Lower lobe of right lung (tissue), 2 donors: Measurements from ENCODE around the gene PLEKHG2. TPM values are rescaled to one million over a fixed set of nuclear protein-coding genes. Genes with fewer than 3 reads are reported as not detected.

Experiments used
- ATAC-seq, 2 donors: fragments of 200-7000 bp; cut with Tn5 transposase; one replicate each; pipeline ENCODE4 v1.9.1; 2020 to 2022; ENCODE audit warnings: mild to moderate bottlenecking in 2 of 2, moderate library complexity in 2 of 2
- DNase-seq: peaks from one replicate; pipeline ENCODE4 v3.0.0-alpha.2; 2020
- H3K27ac ChIP-seq: fragments of 200-600 bp; one replicate; pipeline ENCODE4 v1.8.0; 2022
- H3K27me3 ChIP-seq: fragments of 200-600 bp; one replicate; pipeline ENCODE4 v1.8.0; 2022; ENCODE audit warnings: low read depth
- H3K36me3 ChIP-seq: fragments of 200-600 bp; one replicate; pipeline ENCODE4 v1.8.0; 2022; ENCODE audit warnings: mild to moderate bottlenecking
- H3K4me1 ChIP-seq: fragments of 200-600 bp; one replicate; pipeline ENCODE4 v1.8.0; 2022
- H3K4me3 ChIP-seq: fragments of 200-600 bp; one replicate; pipeline ENCODE4 v1.8.0; 2022; ENCODE audit warnings: mild to moderate bottlenecking
- H3K9me3 ChIP-seq: fragments of 200-600 bp; one replicate; pipeline ENCODE4 v1.8.0; 2022
- CTCF ChIP-seq: fragments of 200-600 bp; IDR thresholded peaks from one replicate; pipeline ENCODE4 v1.8.0; 2022; ENCODE audit warnings: antibody characterized with exemption, mild to moderate bottlenecking
- intact Hi-C: fragments of 100-400 bp; cut with DNase I; formaldehyde crosslinking; loops from one replicate; pipeline ENCODE4 v1.11.0; 2022
- total RNA-seq: library from RNA; stranded (reverse); fragmentation: NEBNext Ultra II Directional; extraction: Animal tissue kit (Norgen Biotek cat#: 25700); gene quantifications from one replicate; pipeline ENCODE4 v1.2.1, GENCODE V29; 2021
- donor health status: DM: no; HTN: yes; CAD: no; lungs with severe emphysema.

Gene PLEKHG2
- total RNA-seq, 1 donor from 2014 or later = 24.7 TPM

- intact Hi-C loops = no loop called here
- no peak for TF ChIP-seq CTCF
- peaks cover 59% of the 10 kb centered on the region for H3K36me3 ChIP-seq
These were observed 9.6 kb downstream of the PLEKHG2 start for GRCh38 chr19:39422020-39422419.

GRCh38 chr19:39423258-39424086 is 11.0 kb downstream of the PLEKHG2 start:
- H3K9me3 ChIP-seq = no peaks in the 10 kb centered on the region
- H3K4me3 ChIP-seq = no peak overlapping the region
- H3K27ac ChIP-seq = no peak overlapping the region
- TF ChIP-seq CTCF = no peak
- intact Hi-C loops = no loop called here
- peaks cover 48% of the 10 kb centered on the region for H3K36me3 ChIP-seq
- no peak for ATAC-seq
- no peaks in the 10 kb centered on the region for H3K27me3 ChIP-seq
- H3K4me1 ChIP-seq = peaks cover 10% of the 10 kb centered on the region
- DNase-seq = no peak

More at GRCh38 chr19:39422020-39422419, 9.6 kb downstream of the PLEKHG2 start:
- no peak for ATAC-seq
- Histone ChIP-seq H3K4me1 (no peaks in the 10 kb centered on the region), H3K27ac (no peak overlapping the region), H3K27me3 (no peaks in the 10 kb centered on the region), H3K9me3 (no peaks in the 10 kb centered on the region), H3K4me3 (no peak overlapping the region)
- DNase-seq = no peak

- intact Hi-C loops = no loop called here
- TF ChIP-seq CTCF = no peak
- peaks cover 22% of the 10 kb centered on the region for H3K4me1 ChIP-seq
- no peak overlapping the region for H3K27ac ChIP-seq
- no peak overlapping the region for H3K4me3 ChIP-seq
- H3K9me3 ChIP-seq = no peaks in the 10 kb centered on the region
- H3K27me3 ChIP-seq = no peaks in the 10 kb centered on the region
- ATAC-seq (no peak), DNase-seq (no peak)
- peaks cover 40% of the 10 kb centered on the region for H3K36me3 ChIP-seq
These were observed 12.5 kb downstream of the PLEKHG2 start for GRCh38 chr19:39424934-39425333.

GRCh38 chr19:39425744-39426143 is 13.3 kb downstream of the PLEKHG2 start:
- ATAC-seq (no peak), DNase-seq (no peak)
- intact Hi-C loops = no loop called here
- peaks cover 27% of the 10 kb centered on the region for H3K4me1 ChIP-seq
- no peak overlapping the region for H3K4me3 ChIP-seq
- H3K36me3 ChIP-seq = peaks cover 34% of the 10 kb centered on the region
- no peaks in the 10 kb centered on the region for H3K27me3 ChIP-seq
- H3K27ac ChIP-seq = no peak overlapping the region
- no peak for TF ChIP-seq CTCF
- no peaks in the 10 kb centered on the region for H3K9me3 ChIP-seq

GRCh38 chr19:39426170-39426569 is 13.7 kb downstream of the PLEKHG2 start:
- no peak overlapping the region for H3K4me3 ChIP-seq
- no peaks in the 10 kb centered on the region for H3K27me3 ChIP-seq
- no peaks in the 10 kb centered on the region for H3K9me3 ChIP-seq
- peaks cover 31% of the 10 kb centered on the region for H3K4me1 ChIP-seq
- intact Hi-C loops = no loop called here
- no peak for TF ChIP-seq CTCF
- DNase-seq (no peak), ATAC-seq (no peak)
- H3K27ac ChIP-seq = no peak overlapping the region
- peaks cover 29% of the 10 kb centered on the region for H3K36me3 ChIP-seq
